ENCODE results near the gene DIPK1A.

Gene DIPK1A

GRCh38 chr1:92797961-92798360 lies 163.3 kb downstream of the DIPK1A start:
- DNase-seq (ENCODE audit: low read depth), result no peak

GRCh38 chr1:92797297-92797696 lies 164.0 kb downstream of the DIPK1A start:
- DNase-seq (ENCODE audit: low read depth), result no peak

DNA sequence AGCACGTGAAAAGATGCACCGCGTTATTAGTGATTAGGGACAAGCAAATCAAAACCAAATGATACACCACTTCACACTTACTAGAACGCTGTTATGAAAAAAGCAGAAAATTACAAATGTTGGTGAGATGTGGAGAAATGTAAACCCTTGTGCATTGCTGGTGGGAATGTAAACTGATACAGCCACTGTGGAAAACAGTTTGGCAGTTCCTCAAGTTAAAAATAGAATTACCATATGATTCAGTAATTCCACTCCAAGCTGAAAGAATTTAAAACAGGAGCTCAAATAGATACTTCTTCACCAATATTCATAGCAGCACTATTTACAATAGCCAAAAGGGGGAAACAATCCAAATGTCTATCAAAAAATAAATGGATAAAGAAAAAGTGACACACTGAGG lies 166.1 kb downstream of the DIPK1A start:
- DNase-seq (ENCODE audit: low read depth), result no peak

GRCh38 chr1:92792340-92792782 lies 168.9 kb downstream of the DIPK1A start:
- DNase-seq (ENCODE audit: low read depth), result no peak
